Muscle of back (tissue), 13 donors: ENCODE results near the gene SULT2B1. TPM values are rescaled to one million over a fixed set of nuclear protein-coding genes. Genes with fewer than 3 reads are reported as not detected.
"Not testable (repeated sequence)": the region's sequence is repeated elsewhere in the genome, so short reads cannot be mapped to it uniquely, and the experiment has no call there.

Experiments
- DNase-seq, 3 donors: peaks; one replicate each; pipeline versions ENCODE4 v3.0.0 to v3.0.0-alpha.2; 2013
- long read RNA-seq, 9 donors: transcript quantifications; one replicate each; lab custom pipeline, GENCODE V29; 2026
- polyA plus RNA-seq, 10 donors: library from polyadenylated mRNA; unstranded; fragments of 120-200 nt; gene quantifications; one replicate each; pipeline ENCODE4 v1.2.1, GENCODE V29; 2013; ENCODE audit not compliant: insufficient read length in 10 of 10

The SULT2B1 gene
- 1 to 10 TPM in 2 of 10 donors, under 1 TPM in 4, not detected in 4; 0.21 to 3.5 (median 0.40) TPM for polyA plus RNA-seq
- long read RNA-seq, donor 1, partial matches to known transcripts, result 597 of 2,342 reads
- long read RNA-seq, donor 1, other reads (novel, unspliced or antisense), result 1,745 of 2,342 reads
- long read RNA-seq, donor 2, result 0 reads
- long read RNA-seq, donor 3, result 0 reads
- long read RNA-seq, donor 4, result 0 reads
- long read RNA-seq, donor 5, partial matches to known transcripts, result 1,052 of 3,513 reads
- long read RNA-seq, donor 5, other reads (novel, unspliced or antisense), result 2,461 of 3,513 reads
- long read RNA-seq, donor 6, result 0 reads
- long read RNA-seq, donor 7, partial matches to known transcripts, result 2,040 of 2,066 reads
- long read RNA-seq, donor 7, other reads (novel, unspliced or antisense), result 26 of 2,066 reads
- long read RNA-seq, donor 8, partial matches to known transcripts, result 0 of 2 reads
- long read RNA-seq, donor 8, other reads (novel, unspliced or antisense), result 0 of 2 reads
- long read RNA-seq, donor 9, result 0 reads

- no peak for DNase-seq
Observed at GRCh38 chr19:48551437-48552302, at the start of gene SULT2B1. Gene SULT2B1, plus strand, starts transcription at chr19:48552172. Its CDS starts 81 bp downstream, at chr19:48552253.

DNA sequence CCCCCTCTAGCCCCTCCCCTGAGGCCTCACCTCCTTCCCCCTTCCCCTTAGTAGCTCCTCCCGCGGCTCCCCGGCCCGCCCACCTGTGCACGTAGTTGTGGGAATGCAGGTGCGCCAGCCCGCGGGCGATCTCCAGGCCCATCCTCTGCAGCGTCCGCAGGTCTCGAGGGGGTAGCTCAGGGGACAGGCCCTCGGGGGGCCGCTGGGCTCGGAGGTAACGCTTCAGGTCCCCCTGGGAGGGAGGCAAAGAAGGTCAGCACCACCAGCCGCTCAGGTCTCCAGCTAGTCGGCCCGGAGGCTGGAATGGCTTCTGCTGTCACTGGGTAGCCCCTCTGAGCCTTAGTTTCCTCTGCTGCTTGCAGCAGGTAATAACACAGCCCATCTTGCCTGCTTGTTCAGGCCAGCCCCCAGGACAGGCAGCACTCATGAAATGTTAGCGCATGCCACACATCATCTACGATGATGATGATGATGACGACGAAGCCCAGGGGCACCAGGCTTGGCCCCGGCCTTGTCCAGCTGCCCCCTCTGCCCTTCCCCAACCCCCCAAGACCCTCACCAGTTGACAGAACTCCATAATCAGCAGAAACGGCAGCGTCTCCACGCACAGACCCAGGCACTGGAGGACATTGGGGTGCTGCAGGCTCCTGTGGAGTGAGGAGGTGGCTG, 49.5 kb upstream of the SULT2B1 start:
- peak in 1 of 3 donors; percentile 3 for DNase-seq

- peak in 1 of 3 donors; percentile 16 for DNase-seq
Observed at GRCh38 chr19:48506138-48506733, 45.7 kb upstream of the SULT2B1 start.

GRCh38 chr19:48507911-48508439, 44.0 kb upstream of the SULT2B1 start:
- no peak for DNase-seq

- no peak for DNase-seq
Observed at GRCh38 chr19:48508729-48509411, 43.1 kb upstream of the SULT2B1 start.

GRCh38 chr19:48509467-48510194, 42.3 kb upstream of the SULT2B1 start:
- no peak for DNase-seq

DNA sequence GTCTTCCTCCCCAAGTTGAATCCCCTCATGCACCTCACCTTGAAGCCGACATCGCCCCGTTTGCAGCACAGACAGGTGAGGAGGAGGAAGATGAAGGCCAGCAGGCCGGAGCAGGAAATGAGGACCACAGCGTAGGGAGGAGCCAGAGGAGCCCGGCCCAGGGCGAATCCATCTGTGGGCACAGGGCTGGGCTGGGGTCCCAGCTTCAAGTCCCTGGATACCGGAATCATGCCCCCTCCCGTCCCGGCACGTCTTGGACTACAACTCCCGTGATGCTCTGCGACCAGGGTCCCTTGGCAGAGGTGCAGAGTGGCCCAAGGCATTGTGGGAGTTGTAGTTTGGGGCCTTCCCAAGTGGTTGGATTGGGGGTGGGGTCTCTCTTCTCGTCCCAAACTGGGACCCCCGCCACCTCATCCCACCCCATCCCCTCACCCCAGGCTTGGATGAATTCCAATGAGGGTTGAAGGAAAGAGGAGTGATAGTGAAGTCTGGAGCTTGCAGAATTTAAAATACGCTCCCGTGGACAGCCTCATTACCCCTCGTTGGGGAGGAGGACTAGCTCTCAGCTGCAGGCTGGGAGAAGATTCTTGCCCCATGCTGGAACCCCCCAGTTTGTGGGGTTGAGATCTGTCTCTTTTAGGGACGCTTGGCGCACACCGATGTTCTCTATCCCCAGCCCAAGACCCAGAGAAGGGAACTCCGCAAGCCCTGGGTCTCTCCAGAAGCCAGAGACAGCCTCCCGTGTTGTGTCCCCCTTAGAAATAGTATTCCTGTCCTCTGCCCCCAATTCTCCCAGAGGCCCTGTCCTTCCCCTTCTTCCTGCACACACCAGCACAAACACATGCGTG, 41.3 kb upstream of the SULT2B1 start:
- peak in 1 of 3 donors; percentile 75 for DNase-seq

GRCh38 chr19:48511321-48511731, 40.6 kb upstream of the SULT2B1 start:
- DNase-seq, result no peak

- DNase-seq, result peak in 1 of 3 donors; percentile 36
Observed at GRCh38 chr19:48511800-48512503, 40.0 kb upstream of the SULT2B1 start, which contains the start of gene LMTK3. Gene LMTK3, minus strand, starts transcription at chr19:48511835. Its CDS starts 259 bp downstream, at chr19:48511576.

DNA sequence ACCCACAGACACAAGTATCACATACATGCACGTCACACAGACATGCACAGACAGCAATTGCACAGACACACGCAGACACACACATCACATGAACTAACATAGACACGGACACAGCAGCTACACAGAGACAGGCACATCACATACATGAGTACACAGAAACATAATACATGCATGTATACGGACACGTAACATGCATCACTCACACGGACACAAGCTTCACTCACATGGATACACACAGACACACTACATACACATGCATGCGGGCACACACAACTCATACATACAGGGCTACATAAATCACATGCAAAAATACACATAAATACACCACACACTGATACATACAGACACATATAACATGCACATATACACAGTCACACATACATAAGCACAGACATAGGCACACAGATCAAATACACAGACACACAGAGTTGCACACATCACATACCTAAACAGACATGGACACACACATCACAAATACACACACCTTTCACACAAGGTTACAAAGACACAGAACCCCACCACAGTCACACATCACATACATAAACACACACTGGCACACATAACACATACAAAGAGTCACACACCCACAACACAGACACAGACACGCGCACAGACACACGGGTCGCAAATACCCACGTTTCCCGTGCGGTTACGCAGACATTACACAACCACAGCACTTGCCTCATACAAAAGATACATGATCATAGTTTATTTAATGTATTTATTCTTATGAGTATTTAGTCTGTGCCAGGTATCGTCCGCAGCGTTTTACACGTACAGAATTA, 39.3 kb upstream of the SULT2B1 start:
- peak in 1 of 3 donors; percentile 22 for DNase-seq

- peak in 1 of 3 donors; percentile 61 for DNase-seq
Observed at GRCh38 chr19:48513289-48514122, 38.5 kb upstream of the SULT2B1 start.

- DNase-seq, result no peak
Observed at GRCh38 chr19:48514123-48514458, 37.9 kb upstream of the SULT2B1 start.

DNA sequence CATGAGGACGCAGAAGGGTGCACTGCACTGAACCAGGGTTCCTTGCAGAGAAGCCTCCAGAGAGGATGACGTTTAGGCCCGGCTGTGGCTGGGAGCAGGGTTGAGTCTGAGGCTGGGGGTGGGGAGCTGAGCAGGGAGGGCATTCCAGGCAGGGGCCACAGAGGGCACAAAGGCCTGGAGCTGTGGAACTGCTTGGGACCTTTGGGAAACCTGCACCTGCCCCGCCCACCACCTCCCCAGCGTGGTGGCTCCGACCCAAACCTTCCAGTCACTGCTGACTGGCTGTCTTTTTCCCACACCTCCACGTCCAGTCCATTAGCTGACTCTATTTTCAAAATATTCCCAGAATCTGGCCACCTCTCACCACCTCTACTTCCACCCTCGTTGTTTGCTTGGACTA, 35.4 kb upstream of the SULT2B1 start:
- DNase-seq, result no peak

DNA sequence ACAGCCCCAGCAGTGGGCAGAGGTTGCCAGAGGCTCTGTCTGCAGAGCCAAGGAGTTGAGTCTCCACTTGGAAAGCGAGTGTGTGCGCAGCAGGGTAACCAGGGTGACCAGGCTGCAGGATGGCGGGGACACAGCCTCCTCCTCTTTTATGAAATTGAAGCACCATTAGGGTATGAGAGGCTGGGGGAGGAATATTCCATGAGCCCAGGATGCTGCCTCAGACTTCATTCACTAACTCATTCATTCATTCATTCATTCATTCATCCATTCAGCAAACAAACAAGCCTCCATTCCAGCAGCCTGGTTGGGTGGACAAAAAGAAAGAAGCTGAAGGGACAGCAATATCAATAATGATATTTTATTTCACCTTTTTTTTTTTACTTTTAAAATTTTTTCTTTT, 33.8 kb upstream of the SULT2B1 start:
- DNase-seq, result no peak

- DNase-seq, result not testable (repeated sequence)
Observed at GRCh38 chr19:48519426-48519825, 32.5 kb upstream of the SULT2B1 start.

DNA sequence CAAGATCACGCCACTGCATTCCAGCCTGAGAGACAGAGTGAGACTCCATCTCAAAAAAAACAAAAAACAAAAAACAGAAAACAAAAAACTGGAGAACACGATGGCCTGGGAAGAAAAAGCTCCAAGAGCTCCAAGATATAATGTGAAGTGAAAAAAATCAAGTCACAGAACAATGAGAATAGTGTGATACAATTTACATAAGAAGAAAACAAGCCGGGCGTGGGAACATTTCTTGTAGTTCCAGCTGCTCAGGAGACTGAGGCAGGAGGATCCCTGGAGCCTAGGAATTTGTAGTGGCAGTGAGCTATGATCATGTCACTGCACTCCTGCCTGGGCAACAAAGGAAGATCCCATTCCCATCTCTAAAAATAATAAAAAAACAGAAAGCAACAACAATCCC, 31.8 kb upstream of the SULT2B1 start:
- DNase-seq, result no peak
